Measurements from ENCODE around the gene POC1A. TPM values are rescaled to one million over a fixed set of nuclear protein-coding genes. Genes with fewer than 3 reads are reported as not detected.

POC1A gene
- total and polyA plus RNA-seq, 2 of the 4 experiments (the other 2 are of a cell fraction): 10.6 to 11.5 TPM

- Histone ChIP-seq H3K56ac (ENCODE audit: extremely low read depth, insufficient read depth, low read length) (no peak overlapping the region), H4K8ac (ENCODE audit: low read depth in 2 of 2, low read length in 2 of 2) (peak overlapping the region in 1 of 2 experiments; percentile 9; a peak in 1 of 4 replicates), H3K4me2 (ENCODE audit: low read depth, low read length) (no peak overlapping the region; the same call in 1 of the 2 replicates), H3K4me1 (ENCODE audit: control insufficient read depth, insufficient read depth, low read length) (peaks cover 49% of the 10 kb centered on the region), H3K36me3 (ENCODE audit: control insufficient read depth, insufficient read depth, low read length) (peaks cover 5% of the 10 kb centered on the region; the same call in 1 of the 2 replicates), H4K5ac (ENCODE audit: low read depth, low read length) (no peak overlapping the region), H3K4ac (ENCODE audit: low read depth, low read length) (peak overlapping the region; percentile 84), H3K27ac (ENCODE audit: insufficient read depth, low read length) (peak overlapping the region; percentile 30; the same call in 1 of the 2 replicates), H2BK15ac (ENCODE audit: low read depth, low read length) (peak overlapping the region; percentile 4; the same call in 1 of the 3 replicates), H3K9me3 (ENCODE audit: control insufficient read depth, insufficient read depth, low read length) (no peaks in the 10 kb centered on the region), H2BK5ac (ENCODE audit: low read depth, low read length, poor library complexity, severe bottlenecking) (no peak overlapping the region), H2AK5ac (ENCODE audit: low read depth, low read length) (peak overlapping the region; percentile 77; the same call in 1 of the 2 replicates), H3K23ac (ENCODE audit: low read depth, low read length) (no peak overlapping the region), H2AFZ (replicated peaks; ENCODE audit: low read length, poor library complexity) (peak overlapping the region; percentile 26), H2BK120ac (ENCODE audit: low read depth, low read length) (peak overlapping the region; percentile 49; the same call in 1 of the 2 replicates), H3K79me1 (ENCODE audit: low read depth in 1 of 2, low read length in 2 of 2) (peaks cover 12 to 29% of the 10 kb centered on the region in 2 experiments), H4K91ac (ENCODE audit: insufficient read depth, low read depth, low read length) (no peak overlapping the region), H3K4me3 (ENCODE audit: insufficient read depth, low read depth, low read length) (no peak overlapping the region), H4K20me1 (ENCODE audit: insufficient read depth, low read length) (peaks cover 6% of the 10 kb centered on the region), H2BK20ac (ENCODE audit: low read depth, low read length) (peak overlapping the region; percentile 78), H2AK9ac (replicated peaks; ENCODE audit: low read depth, low read length, poor library complexity) (no peak overlapping the region), H3K14ac (replicated peaks; ENCODE audit: low read depth, low read length) (0 out of 2 replicates have a peak overlapping the region, but pooled peaks have one; percentile 28), H3K9ac (ENCODE audit: low read depth, low read length) (no peak overlapping the region), H3K27me3 (ENCODE audit: control insufficient read depth, insufficient read depth, low read length) (no peaks in the 10 kb centered on the region), H3K18ac (ENCODE audit: low read depth, low read length) (no peak overlapping the region), H3K9me1 (ENCODE audit: insufficient read depth, low read length) (peaks cover 39% of the 10 kb centered on the region)
- CTCF ChIA-PET: interaction anchor here (0.6 kb wide), 1 partner anchor 19 kb away, joined by 3 read pairs; no protein-coding TSS in a partner anchor
- intact Hi-C loops (cut with micrococcal nuclease): loop anchor here (5.0 kb wide), 2 partner anchors 42 to 197 kb away; partner anchors contain the start of genes POC1A and RPL29
- WGBS, 2 experiments (ENCODE audit: extremely low coverage in 2 of 2, insufficient read length in 1 of 2): 38% methylated on average over 4 of the region's 14 CpGs; no CpG with 5 or more reads in 1 of the 2 experiments
- POLR2A ChIA-PET (ENCODE audit: unreplicated experiment): no interaction called here
- DNase-seq (peak; percentile 72), ATAC-seq (ENCODE audit: low read depth) (peak; percentile 8)
- dilution Hi-C loops (cut with HindIII; ENCODE audit: low sequenced_read_pairs, unreplicated experiment): no loop called here
- no peak for TF ChIP-seq CEBPB (IDR thresholded peaks at IDR 0.05; ENCODE audit: low read depth, low read length)
- TF ChIP-seq RCOR1 (IDR thresholded peaks at IDR 0.05; ENCODE audit: insufficient replicate concordance, low read length): no peak
- BruUV-seq (replicated peaks): no TSS peak
- in situ Hi-C loops (cut with MboI; ENCODE audit: low sequenced_read_pairs): no loop called here
These were observed 40.5 kb upstream of the POC1A start for GRCh38 chr3:52194485-52195290.

Data from IMR-90 (cell line).